ENCODE data around the gene FKBP11. TPM values are rescaled to one million over a fixed set of nuclear protein-coding genes. Genes with fewer than 3 reads are reported as not detected.

FKBP11 gene
- total RNA-seq, 4 donors from 2014 or later: 4.9 to 8.1 (median 7.8) TPM

DNA sequence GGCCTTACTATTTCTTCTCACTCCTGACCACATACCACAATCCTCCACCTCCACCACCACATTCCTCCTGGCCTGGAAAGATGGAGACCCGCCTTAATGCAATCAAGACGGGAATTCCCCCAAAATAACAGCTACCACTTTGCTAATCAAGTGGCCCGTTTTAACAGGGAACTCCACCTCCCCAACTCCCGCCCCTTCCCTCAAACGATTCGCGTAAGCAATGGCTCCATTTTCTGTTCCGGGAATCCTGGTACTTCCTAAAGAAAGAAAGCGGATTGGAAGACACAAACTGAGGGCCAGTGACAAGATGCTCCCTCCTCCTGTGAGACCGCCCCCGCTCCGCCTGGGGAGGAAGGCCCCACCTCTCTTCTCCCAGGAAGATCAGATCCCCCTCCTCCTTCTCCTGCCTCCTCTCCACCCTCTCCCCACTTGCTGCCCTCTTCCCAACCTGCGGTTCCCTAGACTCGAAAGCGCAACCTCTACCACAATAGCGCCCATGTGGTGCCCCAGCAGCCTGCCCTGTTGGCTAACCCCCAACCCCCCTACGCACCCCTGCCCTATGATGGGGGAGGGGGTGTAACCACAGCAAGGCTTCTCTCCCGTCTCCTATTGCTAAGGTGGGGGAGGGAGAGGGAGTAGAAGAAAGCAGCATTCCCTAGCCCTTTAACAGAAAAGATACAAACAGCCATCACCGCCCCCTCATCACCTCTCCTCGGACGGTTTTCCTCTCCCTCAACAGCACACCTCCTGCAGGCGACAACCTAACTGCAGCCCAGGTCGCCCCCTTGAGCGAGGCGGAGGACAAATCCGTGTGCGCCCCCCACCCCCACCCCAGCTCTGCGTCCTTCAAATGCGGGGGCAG lies 31.2 kb upstream of the FKBP11 start:
- intact Hi-C loops (cut with DNase I): no loop called here
- WGBS: under 1% methylated on average over 27 of the region's 29 CpGs
- H3K27me3 ChIP-seq: peaks cover 0 to 10% (median 0%) of the 10 kb centered on the region in 4 donors
- peaks cover 0 to 16% (median 7%) of the 10 kb centered on the region in 4 donors for H3K36me3 ChIP-seq
- H3K4me3 ChIP-seq: peak overlapping the region; percentile 87 to 98 (median 96)
- peak overlapping the region; percentile 81 to 94 (median 89) for H3K27ac ChIP-seq (replicated peaks in 1 of 4)
- no peaks in the 10 kb centered on the region for H3K9me3 ChIP-seq
- TF ChIP-seq POLR2AphosphoS5 (IDR thresholded peaks at IDR 0.05) (peak; percentile 53 to 68), EP300 (IDR thresholded peaks at IDR 0.05) (no peak)
- peak; percentile 97 for DNase-seq (ENCODE audit: extremely low spot score)
- peaks cover 21 to 34% (median 31%) of the 10 kb centered on the region in 4 donors for H3K4me1 ChIP-seq

DNA sequence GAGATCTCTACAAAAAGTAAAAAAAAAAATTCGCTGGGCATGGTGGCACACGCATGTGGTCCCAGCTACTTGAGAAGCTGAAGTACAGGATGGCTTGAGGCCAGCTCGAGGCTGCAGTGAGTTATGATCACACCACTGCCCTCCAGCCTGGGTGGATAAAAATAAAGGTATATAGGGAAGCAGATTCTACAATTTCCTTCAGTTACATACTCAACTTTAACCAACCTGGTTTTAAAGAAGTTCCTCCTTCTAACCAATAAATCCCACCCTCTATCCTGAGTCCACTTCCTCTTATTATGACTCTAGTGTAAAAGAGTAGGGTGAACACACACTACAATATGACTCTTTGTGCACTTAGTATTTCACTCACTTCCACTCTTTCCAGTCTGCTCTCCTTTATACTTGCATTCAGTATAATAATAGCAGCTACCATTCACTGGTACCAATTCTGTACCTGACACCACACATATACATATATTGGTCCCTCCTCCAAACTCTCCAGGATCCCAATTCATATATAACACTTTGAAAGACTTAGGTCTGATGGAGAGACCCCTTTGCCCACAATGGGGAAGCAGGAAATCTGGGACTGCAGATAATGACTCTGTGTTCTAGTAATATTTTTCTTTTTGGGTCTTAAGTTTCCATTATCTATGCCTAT lies 29.7 kb upstream of the FKBP11 start:
- intact Hi-C loops (cut with DNase I): no loop called here
- H3K9me3 ChIP-seq: no peaks in the 10 kb centered on the region
- peaks cover 0 to 17% (median 9%) of the 10 kb centered on the region in 4 donors for H3K36me3 ChIP-seq
- WGBS: 70% methylated on average over 3 of the region's 3 CpGs
- peak overlapping the region in 1 of 4 donors; percentile 94 for H3K27ac ChIP-seq (replicated peaks in 1 of 4)
- H3K27me3 ChIP-seq: no peaks in the 10 kb centered on the region
- DNase-seq (ENCODE audit: extremely low spot score): no peak
- no peak for TF ChIP-seq EP300 (IDR thresholded peaks at IDR 0.05)
- TF ChIP-seq POLR2AphosphoS5 (IDR thresholded peaks at IDR 0.05): no peak
- TF ChIP-seq, protein P1, sequence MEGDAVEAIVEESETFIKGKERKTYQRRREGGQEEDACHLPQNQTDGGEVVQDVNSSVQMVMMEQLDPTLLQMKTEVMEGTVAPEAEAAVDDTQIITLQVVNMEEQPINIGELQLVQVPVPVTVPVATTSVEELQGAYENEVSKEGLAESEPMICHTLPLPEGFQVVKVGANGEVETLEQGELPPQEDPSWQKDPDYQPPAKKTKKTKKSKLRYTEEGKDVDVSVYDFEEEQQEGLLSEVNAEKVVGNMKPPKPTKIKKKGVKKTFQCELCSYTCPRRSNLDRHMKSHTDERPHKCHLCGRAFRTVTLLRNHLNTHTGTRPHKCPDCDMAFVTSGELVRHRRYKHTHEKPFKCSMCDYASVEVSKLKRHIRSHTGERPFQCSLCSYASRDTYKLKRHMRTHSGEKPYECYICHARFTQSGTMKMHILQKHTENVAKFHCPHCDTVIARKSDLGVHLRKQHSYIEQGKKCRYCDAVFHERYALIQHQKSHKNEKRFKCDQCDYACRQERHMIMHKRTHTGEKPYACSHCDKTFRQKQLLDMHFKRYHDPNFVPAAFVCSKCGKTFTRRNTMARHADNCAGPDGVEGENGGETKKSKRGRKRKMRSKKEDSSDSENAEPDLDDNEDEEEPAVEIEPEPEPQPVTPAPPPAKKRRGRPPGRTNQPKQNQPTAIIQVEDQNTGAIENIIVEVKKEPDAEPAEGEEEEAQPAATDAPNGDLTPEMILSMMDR (IDR thresholded peaks at IDR 0.05): no peak
- TF ChIP-seq POLR2A (IDR thresholded peaks at IDR 0.05; ENCODE audit: low read depth): no peak
- peaks cover 21 to 34% (median 31%) of the 10 kb centered on the region in 4 donors for H3K4me1 ChIP-seq
- peak overlapping the region in 1 of 4 donors; percentile 95 for H3K4me3 ChIP-seq

DNA sequence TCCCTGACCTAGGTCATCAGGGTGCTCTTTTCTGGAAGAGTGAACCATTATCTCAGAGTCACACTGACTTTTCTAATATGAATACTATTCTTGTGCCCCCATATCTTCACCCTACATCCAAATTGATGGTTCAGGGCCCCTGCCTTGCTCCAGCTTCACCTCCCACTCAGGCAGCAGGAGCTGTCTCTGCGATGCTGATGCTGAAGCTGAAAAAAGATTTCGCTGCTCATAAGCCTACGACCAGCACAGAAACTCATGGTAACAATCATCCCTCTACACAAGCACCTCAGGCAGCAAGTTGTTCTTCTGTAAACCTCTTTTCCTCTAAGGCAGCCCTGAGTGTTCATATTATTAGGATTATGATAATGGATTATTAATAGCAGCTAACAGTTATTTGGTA lies 28.8 kb upstream of the FKBP11 start:
- peaks cover 21 to 34% (median 31%) of the 10 kb centered on the region in 4 donors for H3K4me1 ChIP-seq
- H3K27me3 ChIP-seq: no peaks in the 10 kb centered on the region
- no peak for DNase-seq (ENCODE audit: extremely low spot score)
- intact Hi-C loops (cut with DNase I): no loop called here
- H3K36me3 ChIP-seq: peaks cover 0 to 22% (median 13%) of the 10 kb centered on the region in 4 donors
- 96% methylated on average over 3 of the region's 3 CpGs for WGBS
- TF ChIP-seq POLR2A (IDR thresholded peaks at IDR 0.05; ENCODE audit: low read depth): no peak
- no peak for TF ChIP-seq EP300 (IDR thresholded peaks at IDR 0.05)
- H3K27ac ChIP-seq (replicated peaks in 1 of 4): no peak overlapping the region
- H3K9me3 ChIP-seq: no peaks in the 10 kb centered on the region
- H3K4me3 ChIP-seq: no peak overlapping the region

DNA sequence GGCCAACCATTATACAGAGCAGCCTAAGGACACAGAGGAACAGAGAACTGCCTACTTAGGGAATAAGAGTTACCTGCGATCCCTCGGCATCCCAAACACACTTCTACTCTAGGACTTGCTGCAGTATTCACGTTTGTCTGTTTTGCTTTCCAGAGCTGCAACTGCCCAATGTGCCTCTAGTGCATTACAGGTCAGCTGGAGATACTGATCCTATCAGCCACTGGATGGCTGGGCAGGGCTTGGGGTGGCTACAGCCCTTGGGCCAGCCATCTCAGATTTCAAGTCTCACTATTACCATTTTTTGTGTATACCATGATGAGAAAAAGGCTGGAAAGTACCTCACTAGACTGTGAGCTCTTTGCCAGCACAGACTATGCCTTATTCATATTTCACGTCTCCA lies 27.4 kb upstream of the FKBP11 start:
- Histone ChIP-seq H3K27me3 (no peaks in the 10 kb centered on the region), H3K4me1 (peaks cover 19 to 31% (median 26%) of the 10 kb centered on the region in 4 donors), H3K27ac (replicated peaks in 1 of 4) (no peak overlapping the region), H3K36me3 (peaks cover 0 to 24% (median 17%) of the 10 kb centered on the region in 4 donors), H3K4me3 (no peak overlapping the region), H3K9me3 (no peaks in the 10 kb centered on the region)
- TF ChIP-seq EP300 (IDR thresholded peaks at IDR 0.05): no peak
- no peak for TF ChIP-seq POLR2AphosphoS5 (IDR thresholded peaks at IDR 0.05)
- TF ChIP-seq POLR2A (IDR thresholded peaks at IDR 0.05; ENCODE audit: low read depth): no peak
- DNase-seq (ENCODE audit: extremely low spot score): no peak
- 88% methylated on average over 4 of the region's 4 CpGs for WGBS
- intact Hi-C loops (cut with DNase I): no loop called here

DNA sequence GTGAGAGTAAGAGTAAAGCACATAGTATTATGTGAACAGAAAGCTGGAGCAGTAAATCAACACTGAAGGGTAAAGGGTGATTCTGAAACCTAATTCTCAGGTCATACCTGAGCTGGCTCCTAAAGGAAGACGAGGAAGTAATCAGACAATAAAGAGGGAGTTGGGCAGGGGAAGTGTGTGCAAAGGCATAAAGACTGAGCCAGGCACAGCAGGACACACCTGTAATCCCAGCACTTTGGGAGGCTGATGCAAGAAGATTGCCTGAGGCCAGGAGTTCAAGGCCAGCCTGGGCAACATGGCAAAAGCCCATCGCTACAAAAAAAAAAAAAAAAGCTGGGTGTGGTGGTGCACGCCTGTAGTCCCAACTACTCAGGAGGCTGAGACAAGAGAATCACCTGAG lies 22.4 kb upstream of the FKBP11 start:
- Histone ChIP-seq H3K27ac (replicated peaks in 1 of 4) (no peak overlapping the region), H3K4me3 (no peak overlapping the region), H3K36me3 (peaks cover 0 to 27% (median 13%) of the 10 kb centered on the region in 4 donors), H3K27me3 (no peaks in the 10 kb centered on the region), H3K4me1 (peaks cover 6 to 23% (median 19%) of the 10 kb centered on the region in 4 donors), H3K9me3 (no peaks in the 10 kb centered on the region)
- intact Hi-C loops (cut with DNase I): no loop called here
- DNase-seq (ENCODE audit: extremely low spot score): no peak
- no peak for TF ChIP-seq POLR2A (IDR thresholded peaks at IDR 0.05; ENCODE audit: low read depth)
- no peak for TF ChIP-seq POLR2AphosphoS5 (IDR thresholded peaks at IDR 0.05)
- TF ChIP-seq, protein P1 (IDR thresholded peaks at IDR 0.05): no peak
- TF ChIP-seq EP300 (IDR thresholded peaks at IDR 0.05): no peak
- WGBS: 100% methylated on average over 3 of the region's 3 CpGs

DNA sequence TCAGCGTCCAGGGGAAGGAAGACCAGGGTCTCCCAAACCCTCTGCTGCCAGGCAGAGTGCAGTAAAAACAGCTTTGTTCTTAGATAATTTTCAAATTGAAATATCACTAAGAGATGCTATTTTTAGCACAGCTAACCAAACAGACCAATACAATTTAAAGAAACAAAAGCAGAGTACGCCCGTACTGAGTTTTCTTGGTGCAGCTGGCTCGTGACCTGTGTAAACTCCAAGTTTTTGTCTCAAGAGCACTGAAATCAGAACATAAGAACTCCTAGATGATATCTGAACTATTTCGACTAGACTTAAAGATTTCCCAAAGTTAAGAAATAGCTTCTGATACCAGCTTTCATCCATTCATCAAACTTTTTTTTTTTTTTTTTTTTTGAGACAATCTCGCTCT lies 21.7 kb upstream of the FKBP11 start:
- WGBS: 66% methylated on average over 6 of the region's 6 CpGs

More for the DNA sequence above, 21.7 kb upstream of the FKBP11 start:
- H3K4me3 ChIP-seq: no peak overlapping the region
- intact Hi-C loops (cut with DNase I): no loop called here
- TF ChIP-seq, protein P1 (IDR thresholded peaks at IDR 0.05): no peak
- TF ChIP-seq POLR2A (IDR thresholded peaks at IDR 0.05; ENCODE audit: low read depth) (no peak), POLR2AphosphoS5 (IDR thresholded peaks at IDR 0.05) (no peak), EP300 (IDR thresholded peaks at IDR 0.05) (no peak)
- DNase-seq (ENCODE audit: extremely low spot score): no peak
- H3K27ac ChIP-seq (replicated peaks in 1 of 4): no peak overlapping the region
- peaks cover 6 to 23% (median 19%) of the 10 kb centered on the region in 4 donors for H3K4me1 ChIP-seq
- H3K27me3 ChIP-seq: no peaks in the 10 kb centered on the region
- peaks cover 0 to 21% (median 12%) of the 10 kb centered on the region in 4 donors for H3K36me3 ChIP-seq
- no peaks in the 10 kb centered on the region for H3K9me3 ChIP-seq
